Stimulated activated naive CD8-positive, alpha-beta T cell treated with anti-CD3 and anti-CD28 coated beads, Interleukin-15, Interleukin-2, amounts not matched to agents 100 ng/mL and 50 ng/mL, for 24 hours (primary cell): ENCODE data around the gene GIPC2.
"Not testable (repeated sequence)": the region's sequence is repeated elsewhere in the genome, so short reads cannot be mapped to it uniquely, and the experiment has no call there.

Experiments
- H3K27ac Mint-ChIP-seq: one replicate; pipeline ENCODE4 v1.8.0; 2021; ENCODE audit warnings: mild to moderate bottlenecking, mixed read lengths
- H3K27me3 Mint-ChIP-seq: one replicate; pipeline ENCODE4 v1.8.0; 2021; ENCODE audit warnings: mixed read lengths
- H3K36me3 Mint-ChIP-seq: one replicate; pipeline ENCODE4 v1.8.0; 2021; ENCODE audit warnings: low read depth, mixed read lengths
- H3K4me1 Mint-ChIP-seq: one replicate; pipeline ENCODE4 v1.8.0; 2021; ENCODE audit warnings: low read depth, mixed read lengths
- H3K4me3 Mint-ChIP-seq: one replicate; pipeline ENCODE4 v1.8.0; 2021; ENCODE audit warnings: mild to moderate bottlenecking, mixed read lengths
- H3K9me3 Mint-ChIP-seq: one replicate; pipeline ENCODE4 v1.8.0; 2021; ENCODE audit warnings: mixed read lengths

Gene GIPC2

GRCh38 chr1:78015148-78015547, 30.6 kb upstream of the GIPC2 start:
- H3K27ac Mint-ChIP-seq, result no peak overlapping the region
- H3K4me3 Mint-ChIP-seq, result no peak overlapping the region
- H3K27me3 Mint-ChIP-seq, result no peaks in the 10 kb centered on the region
- peaks cover 21% of the 10 kb centered on the region for H3K36me3 Mint-ChIP-seq
- H3K9me3 Mint-ChIP-seq, result no peaks in the 10 kb centered on the region
- peaks cover 3% of the 10 kb centered on the region for H3K4me1 Mint-ChIP-seq

- Mint-ChIP-seq H3K36me3 (peaks cover 15% of the 10 kb centered on the region), H3K9me3 (peaks cover 6% of the 10 kb centered on the region)
Observed at GRCh38 chr1:78019024-78019423, 26.7 kb upstream of the GIPC2 start.

GRCh38 chr1:78021134-78021533, 24.6 kb upstream of the GIPC2 start:
- H3K27ac Mint-ChIP-seq, H3K4me3 Mint-ChIP-seq, H3K9me3 Mint-ChIP-seq, H3K27me3 Mint-ChIP-seq, H3K4me1 Mint-ChIP-seq, H3K36me3 Mint-ChIP-seq: not testable (repeated sequence)

More at GRCh38 chr1:78019024-78019423, 26.7 kb upstream of the GIPC2 start:
- no peak overlapping the region for H3K27ac Mint-ChIP-seq
- H3K27me3 Mint-ChIP-seq, result no peaks in the 10 kb centered on the region
- no peaks in the 10 kb centered on the region for H3K4me1 Mint-ChIP-seq
- H3K4me3 Mint-ChIP-seq, result no peak overlapping the region

GRCh38 chr1:78029793-78030192, 16.0 kb upstream of the GIPC2 start:
- no peaks in the 10 kb centered on the region for H3K27me3 Mint-ChIP-seq
- no peak overlapping the region for H3K4me3 Mint-ChIP-seq
- H3K36me3 Mint-ChIP-seq, result no peaks in the 10 kb centered on the region
- no peaks in the 10 kb centered on the region for H3K9me3 Mint-ChIP-seq
- no peak overlapping the region for H3K27ac Mint-ChIP-seq
- no peaks in the 10 kb centered on the region for H3K4me1 Mint-ChIP-seq

GRCh38 chr1:78032996-78033796, 12.6 kb upstream of the GIPC2 start:
- H3K27ac Mint-ChIP-seq, result no peak overlapping the region

GRCh38 chr1:78033797-78034172, 12.0 kb upstream of the GIPC2 start:
- Mint-ChIP-seq H3K4me1 (no peaks in the 10 kb centered on the region), H3K36me3 (no peaks in the 10 kb centered on the region), H3K27me3 (peaks cover 4% of the 10 kb centered on the region), H3K9me3 (no peaks in the 10 kb centered on the region), H3K27ac (no peak overlapping the region), H3K4me3 (no peak overlapping the region)

More at GRCh38 chr1:78032996-78033796, 12.6 kb upstream of the GIPC2 start:
- Mint-ChIP-seq H3K4me1 (no peaks in the 10 kb centered on the region), H3K4me3 (no peak overlapping the region), H3K36me3 (no peaks in the 10 kb centered on the region), H3K27me3 (peaks cover 4% of the 10 kb centered on the region), H3K9me3 (no peaks in the 10 kb centered on the region)

GRCh38 chr1:78035121-78035520, 10.6 kb upstream of the GIPC2 start:
- Mint-ChIP-seq H3K27ac (no peak overlapping the region), H3K36me3 (no peaks in the 10 kb centered on the region), H3K4me1 (peaks cover 2% of the 10 kb centered on the region), H3K9me3 (no peaks in the 10 kb centered on the region), H3K27me3 (peaks cover 4% of the 10 kb centered on the region), H3K4me3 (no peak overlapping the region)

- peaks cover 13% of the 10 kb centered on the region for H3K4me1 Mint-ChIP-seq
- H3K27ac Mint-ChIP-seq, result no peak overlapping the region
- H3K9me3 Mint-ChIP-seq, result no peaks in the 10 kb centered on the region
- H3K27me3 Mint-ChIP-seq, result peaks cover 4% of the 10 kb centered on the region
- H3K4me3 Mint-ChIP-seq, result no peak overlapping the region
- no peaks in the 10 kb centered on the region for H3K36me3 Mint-ChIP-seq
Observed at GRCh38 chr1:78036450-78036849, 9.3 kb upstream of the GIPC2 start.

- Mint-ChIP-seq H3K4me1 (peaks cover 13% of the 10 kb centered on the region), H3K36me3 (no peaks in the 10 kb centered on the region), H3K9me3 (no peaks in the 10 kb centered on the region), H3K4me3 (no peak overlapping the region), H3K27me3 (peaks cover 12% of the 10 kb centered on the region), H3K27ac (no peak overlapping the region)
Observed at GRCh38 chr1:78038071-78038470, 7.7 kb upstream of the GIPC2 start.

GRCh38 chr1:78038491-78038939, 7.3 kb upstream of the GIPC2 start:
- H3K4me1 Mint-ChIP-seq, result peaks cover 13% of the 10 kb centered on the region
- no peak overlapping the region for H3K27ac Mint-ChIP-seq
- H3K9me3 Mint-ChIP-seq, result no peaks in the 10 kb centered on the region
- H3K4me3 Mint-ChIP-seq, result no peak overlapping the region
- peaks cover 17% of the 10 kb centered on the region for H3K27me3 Mint-ChIP-seq
- no peaks in the 10 kb centered on the region for H3K36me3 Mint-ChIP-seq

GRCh38 chr1:78040484-78041089, 5.2 kb upstream of the GIPC2 start:
- Mint-ChIP-seq H3K27me3 (peaks cover 29% of the 10 kb centered on the region), H3K4me1 (peaks cover 25% of the 10 kb centered on the region), H3K4me3 (peak overlapping the region; percentile 14), H3K36me3 (no peaks in the 10 kb centered on the region), H3K9me3 (no peaks in the 10 kb centered on the region), H3K27ac (no peak overlapping the region)

- H3K36me3 Mint-ChIP-seq, result no peaks in the 10 kb centered on the region
- no peak overlapping the region for H3K27ac Mint-ChIP-seq
- no peaks in the 10 kb centered on the region for H3K9me3 Mint-ChIP-seq
- no peak overlapping the region for H3K4me3 Mint-ChIP-seq
- H3K4me1 Mint-ChIP-seq, result peaks cover 49% of the 10 kb centered on the region
- H3K27me3 Mint-ChIP-seq, result peaks cover 48% of the 10 kb centered on the region
Observed at GRCh38 chr1:78043436-78043835, 2.3 kb upstream of the GIPC2 start.

- H3K27ac Mint-ChIP-seq, result peak overlapping the region; percentile 23
- peaks cover 60% of the 10 kb centered on the region for H3K4me1 Mint-ChIP-seq
- H3K27me3 Mint-ChIP-seq, result peaks cover 52% of the 10 kb centered on the region
- H3K4me3 Mint-ChIP-seq, result peak overlapping the region; percentile 76
- H3K36me3 Mint-ChIP-seq, result no peaks in the 10 kb centered on the region
- H3K9me3 Mint-ChIP-seq, result no peaks in the 10 kb centered on the region
Observed at GRCh38 chr1:78044796-78045562, 787 bp upstream of the GIPC2 start.

- H3K27me3 Mint-ChIP-seq, result peaks cover 52% of the 10 kb centered on the region
Observed at GRCh38 chr1:78045563-78045925, 222 bp upstream of the GIPC2 start.

GRCh38 chr1:78047106-78047505, 1.3 kb downstream of the GIPC2 start:
- Mint-ChIP-seq H3K27me3 (peaks cover 55% of the 10 kb centered on the region), H3K4me3 (peak overlapping the region; percentile 79), H3K9me3 (no peaks in the 10 kb centered on the region), H3K36me3 (no peaks in the 10 kb centered on the region), H3K4me1 (peaks cover 47% of the 10 kb centered on the region), H3K27ac (no peak overlapping the region)

More at GRCh38 chr1:78045563-78045925, 222 bp upstream of the GIPC2 start:
- Mint-ChIP-seq H3K36me3 (no peaks in the 10 kb centered on the region), H3K4me3 (peak overlapping the region; percentile 76), H3K9me3 (no peaks in the 10 kb centered on the region), H3K4me1 (peaks cover 54% of the 10 kb centered on the region), H3K27ac (peak overlapping the region; percentile 23)
